Activated T-helper 2 cell treated with anti-CD3 and anti-CD28 coated beads, Interferon-gamma antibody, Interleukin-2, Interleukin-4, amounts not matched to agents 10 μg/mL and 5 μg/mL and 100 μg/mL, durations not matched to agents 14 hours and 24 hours and 36 hours (primary cell): ENCODE data around the gene ARID3B. TPM values are rescaled to one million over a fixed set of nuclear protein-coding genes. Genes with fewer than 3 reads are reported as not detected.
A peak's percentile ranks its signal among the peaks of the same experiment; 100 is the strongest.
"Not testable (repeated sequence)": the region's sequence is repeated elsewhere in the genome, so short reads cannot be mapped to it uniquely, and the experiment has no call there.

ENCODE experiments used
- DNase-seq: peaks from one replicate; pipeline ENCODE4 v3.0.0; 2021; ENCODE audit warnings: low spot score
- H3K27ac Mint-ChIP-seq: one replicate; pipeline ENCODE4 v1.8.0; 2021; ENCODE audit warnings: mixed read lengths
- H3K27me3 Mint-ChIP-seq: one replicate; pipeline ENCODE4 v1.8.0; 2021; ENCODE audit warnings: low read depth, mixed read lengths
- H3K36me3 Mint-ChIP-seq: one replicate; pipeline ENCODE4 v1.8.0; 2021; ENCODE audit warnings: low read depth, mixed read lengths
- H3K4me1 Mint-ChIP-seq: one replicate; pipeline ENCODE4 v1.8.0; 2021; ENCODE audit warnings: low read depth, mixed read lengths
- H3K4me3 Mint-ChIP-seq: one replicate; pipeline ENCODE4 v1.8.0; 2021; ENCODE audit warnings: low read depth, mild to moderate bottlenecking, moderate library complexity, mixed read lengths
- H3K9me3 Mint-ChIP-seq: one replicate; pipeline ENCODE4 v1.8.0; 2021; ENCODE audit warnings: mixed read lengths
- intact Hi-C: fragments of 100-400 bp; cut with micrococcal nuclease; formaldehyde crosslinking; loops from one replicate; pipeline ENCODE4 v1.15.1; 2023
- total RNA-seq: library from RNA; stranded (reverse); gene quantifications from 2 replicates; pipeline ENCODE4 v1.2.3, GENCODE V29; 2022

ARID3B gene
- total RNA-seq, 1 donor from 2014 or later, result 35.6 TPM

- peaks cover 5% of the 10 kb centered on the region for H3K4me1 Mint-ChIP-seq
Observed at GRCh38 chr15:74585191-74585590, 44.2 kb downstream of the ARID3B start.

DNA sequence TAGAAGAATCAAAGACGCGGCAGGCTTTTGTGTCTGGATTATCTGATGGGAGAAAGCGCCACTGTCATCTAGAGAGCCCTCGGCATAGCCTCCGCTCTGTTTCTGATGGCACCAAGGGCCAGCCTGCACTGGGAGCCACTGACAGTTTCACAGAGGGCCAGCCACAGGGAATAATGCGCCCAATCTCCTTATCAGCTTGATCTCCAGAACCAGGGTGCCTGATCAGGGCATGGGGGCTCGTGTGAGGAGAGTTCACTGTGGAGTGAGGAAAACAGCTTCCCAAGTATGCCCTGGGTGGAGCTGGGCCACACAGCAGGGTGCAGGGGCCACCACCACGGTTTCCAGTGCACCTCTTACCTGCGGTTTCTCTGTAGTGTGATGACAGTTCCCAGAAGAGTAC lies 44.8 kb downstream of the ARID3B start:
- Mint-ChIP-seq H3K36me3 (peaks cover 40% of the 10 kb centered on the region), H3K27ac (no peak overlapping the region)

More at GRCh38 chr15:74585191-74585590, 44.2 kb downstream of the ARID3B start:
- Mint-ChIP-seq H3K9me3 (no peaks in the 10 kb centered on the region), H3K36me3 (peaks cover 33% of the 10 kb centered on the region), H3K27ac (no peak overlapping the region), H3K4me3 (no peak overlapping the region), H3K27me3 (no peaks in the 10 kb centered on the region)
- no peak for DNase-seq
- intact Hi-C loops, result no loop called here

DNA sequence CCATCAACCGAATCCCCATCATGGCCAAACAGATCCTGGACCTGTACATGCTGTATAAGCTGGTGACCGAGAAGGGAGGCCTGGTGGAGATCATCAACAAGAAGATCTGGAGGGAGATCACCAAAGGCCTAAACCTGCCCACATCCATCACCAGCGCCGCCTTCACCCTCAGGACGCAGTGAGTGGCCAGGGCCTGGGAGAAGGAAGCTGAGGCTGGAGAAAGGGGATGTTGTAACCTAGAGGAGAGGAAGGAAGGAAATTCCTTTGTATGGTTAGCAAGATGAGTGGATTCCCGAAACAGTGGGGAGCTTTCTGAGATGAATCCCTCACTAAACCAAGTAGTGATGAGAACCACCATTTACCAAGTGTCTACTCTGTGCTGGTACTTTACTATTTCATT lies 48.8 kb downstream of the ARID3B start:
- no peak for DNase-seq
- Mint-ChIP-seq H3K27me3 (no peaks in the 10 kb centered on the region), H3K36me3 (peaks cover 49% of the 10 kb centered on the region), H3K27ac (no peak overlapping the region), H3K9me3 (no peaks in the 10 kb centered on the region), H3K4me3 (no peak overlapping the region), H3K4me1 (no peaks in the 10 kb centered on the region)
- intact Hi-C loops, result no loop called here

More for the DNA sequence above, 44.8 kb downstream of the ARID3B start:
- intact Hi-C loops, result no loop called here
- peaks cover 5% of the 10 kb centered on the region for H3K4me1 Mint-ChIP-seq
- H3K27me3 Mint-ChIP-seq, result no peaks in the 10 kb centered on the region
- H3K4me3 Mint-ChIP-seq, result no peak overlapping the region
- no peak for DNase-seq
- H3K9me3 Mint-ChIP-seq, result no peaks in the 10 kb centered on the region

DNA sequence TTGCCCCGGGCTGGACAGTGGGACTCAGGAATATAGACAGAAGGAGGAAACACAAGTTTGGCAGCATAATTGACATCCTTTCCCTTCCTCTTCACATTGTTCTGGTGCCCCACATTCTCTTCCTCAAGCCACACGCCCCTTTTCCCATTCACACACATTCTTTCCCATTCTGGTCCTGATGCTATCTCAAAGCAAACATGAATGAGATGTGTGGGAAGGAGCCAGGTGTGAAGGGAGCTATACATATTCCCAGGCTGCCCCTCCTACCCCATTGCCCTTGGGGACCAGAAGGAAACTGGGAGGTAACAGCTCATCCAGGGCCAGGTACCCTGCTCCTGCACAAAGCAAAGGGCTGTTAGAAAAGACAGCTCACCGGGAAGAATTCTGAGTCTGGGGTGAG lies 51.2 kb downstream of the ARID3B start:
- DNase-seq, result no peak
- Mint-ChIP-seq H3K36me3 (peaks cover 49% of the 10 kb centered on the region), H3K27me3 (no peaks in the 10 kb centered on the region), H3K27ac (no peak overlapping the region), H3K4me3 (no peak overlapping the region), H3K9me3 (no peaks in the 10 kb centered on the region), H3K4me1 (peaks cover 3% of the 10 kb centered on the region)
- intact Hi-C loops, result no loop called here

DNA sequence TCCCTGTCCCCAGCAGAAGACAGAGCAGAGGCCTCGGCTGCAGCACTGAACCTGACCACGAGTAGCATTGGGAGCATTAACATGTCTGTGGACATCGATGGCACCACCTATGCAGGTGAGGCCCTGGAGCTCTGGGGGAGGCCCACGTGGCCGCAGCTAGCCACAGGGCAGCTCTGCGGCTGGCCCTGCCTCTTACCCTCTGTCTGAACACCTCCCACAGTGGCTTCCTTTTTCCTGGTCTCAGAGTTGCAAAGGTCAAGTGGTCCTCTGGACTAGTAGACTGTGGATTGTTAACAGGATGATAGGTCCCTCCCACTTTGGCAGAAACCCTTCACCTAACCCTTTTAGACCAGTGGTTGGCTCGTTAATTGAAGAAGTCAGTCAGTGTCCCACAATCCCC lies 52.1 kb downstream of the ARID3B start:
- peaks cover 55% of the 10 kb centered on the region for H3K36me3 Mint-ChIP-seq
- H3K9me3 Mint-ChIP-seq, result no peaks in the 10 kb centered on the region
- H3K4me3 Mint-ChIP-seq, result no peak overlapping the region
- peaks cover 9% of the 10 kb centered on the region for H3K4me1 Mint-ChIP-seq
- intact Hi-C loops, result no loop called here
- no peak for DNase-seq
- no peak overlapping the region for H3K27ac Mint-ChIP-seq
- H3K27me3 Mint-ChIP-seq, result no peaks in the 10 kb centered on the region

DNA sequence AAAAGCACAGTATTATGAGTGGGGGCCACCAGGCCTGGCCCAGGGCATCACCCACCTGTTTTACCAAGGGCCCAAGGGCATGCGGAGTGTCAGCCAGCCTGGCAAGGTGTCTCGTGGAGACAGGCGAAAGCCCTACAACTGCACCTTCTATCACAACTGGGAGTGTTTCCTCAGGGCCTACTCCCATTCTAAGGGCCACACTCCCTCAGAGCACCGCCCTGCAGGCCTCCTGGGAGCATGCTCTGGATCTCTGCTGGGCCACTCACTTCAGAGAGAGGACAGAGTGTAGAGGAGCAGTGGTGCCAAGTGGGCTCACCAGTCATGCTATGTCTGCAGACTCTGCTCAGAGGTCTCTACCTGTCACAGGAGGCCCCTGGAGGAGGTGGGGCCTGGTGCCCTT lies 53.4 kb downstream of the ARID3B start:
- no peak for DNase-seq
- peaks cover 22% of the 10 kb centered on the region for H3K4me1 Mint-ChIP-seq
- no peaks in the 10 kb centered on the region for H3K9me3 Mint-ChIP-seq
- intact Hi-C loops, result no loop called here
- no peaks in the 10 kb centered on the region for H3K27me3 Mint-ChIP-seq
- H3K4me3 Mint-ChIP-seq, result no peak overlapping the region
- H3K36me3 Mint-ChIP-seq, result peaks cover 56% of the 10 kb centered on the region
- no peak overlapping the region for H3K27ac Mint-ChIP-seq

DNA sequence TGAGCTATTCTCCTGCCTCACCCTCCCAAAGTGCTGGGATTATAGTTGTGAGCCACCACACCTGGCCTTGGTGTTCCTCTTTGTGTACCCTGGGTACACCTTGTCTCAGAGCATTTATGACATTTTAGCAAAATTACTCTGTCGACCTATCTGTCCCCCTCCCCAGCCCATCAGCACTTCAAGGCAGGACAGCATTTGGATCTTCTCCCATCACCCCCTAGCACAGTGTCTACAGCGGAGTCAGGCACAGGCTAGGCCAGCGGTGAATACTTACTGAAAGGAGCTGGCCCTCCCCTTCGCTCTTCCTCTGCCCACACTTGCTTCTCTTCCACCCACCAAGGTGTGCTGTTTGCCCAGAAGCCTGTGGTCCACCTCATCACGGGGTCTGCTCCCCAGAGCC lies 54.3 kb downstream of the ARID3B start:
- DNase-seq, result no peak
- Mint-ChIP-seq H3K36me3 (peaks cover 48% of the 10 kb centered on the region), H3K9me3 (no peaks in the 10 kb centered on the region), H3K27me3 (no peaks in the 10 kb centered on the region), H3K4me3 (no peak overlapping the region), H3K27ac (peak overlapping the region; percentile 9), H3K4me1 (peaks cover 23% of the 10 kb centered on the region)
- intact Hi-C loops, result no loop called here

GRCh38 chr15:74596736-74597135 lies 55.7 kb downstream of the ARID3B start:
- H3K27ac Mint-ChIP-seq, DNase-seq, H3K27me3 Mint-ChIP-seq, H3K9me3 Mint-ChIP-seq, H3K4me3 Mint-ChIP-seq, intact Hi-C loops: not testable (repeated sequence)
- Mint-ChIP-seq H3K4me1 (peaks cover 23% of the 10 kb centered on the region), H3K36me3 (peaks cover 37% of the 10 kb centered on the region)

DNA sequence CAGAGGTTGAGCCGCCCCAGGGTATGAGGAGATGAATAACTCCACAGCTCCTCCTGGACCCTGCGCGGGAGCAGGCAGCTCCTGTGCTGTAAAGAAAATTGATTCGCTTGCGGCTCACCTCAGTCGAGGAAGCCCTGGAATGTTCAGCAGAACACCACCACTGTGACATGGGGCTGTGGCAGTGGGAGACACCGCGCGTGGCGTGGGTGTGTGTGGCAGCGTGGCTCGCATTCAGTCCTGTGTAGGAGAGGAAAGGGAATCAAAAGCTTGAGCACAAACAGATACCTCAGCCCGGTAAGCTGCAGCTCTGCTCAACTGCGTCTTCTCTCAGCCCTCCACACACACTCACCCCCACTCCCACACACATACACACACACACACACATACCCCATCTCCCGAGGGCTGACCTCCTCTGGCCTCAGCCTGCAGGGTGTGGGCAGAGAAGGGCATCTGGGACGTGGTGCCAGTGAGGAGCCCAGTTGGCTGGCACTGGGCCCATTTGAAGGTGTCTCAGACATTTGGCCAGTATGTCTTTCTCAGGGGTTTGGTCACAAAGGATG lies 56.2 kb downstream of the ARID3B start:
- Mint-ChIP-seq H3K36me3 (peaks cover 37% of the 10 kb centered on the region), H3K4me1 (peaks cover 23% of the 10 kb centered on the region)
- H3K4me3 Mint-ChIP-seq, H3K9me3 Mint-ChIP-seq, intact Hi-C loops, DNase-seq, H3K27me3 Mint-ChIP-seq, H3K27ac Mint-ChIP-seq: not testable (repeated sequence)

GRCh38 chr15:74598126-74598842 lies 57.3 kb downstream of the ARID3B start:
- DNase-seq, result peak; percentile 88
- peak overlapping the region; percentile 98 for H3K4me3 Mint-ChIP-seq
- H3K9me3 Mint-ChIP-seq, result no peaks in the 10 kb centered on the region
- peak overlapping the region; percentile 98 for H3K27ac Mint-ChIP-seq
- H3K4me1 Mint-ChIP-seq, result peaks cover 23% of the 10 kb centered on the region
- intact Hi-C loops, result loop anchor here (1.0 to 2.0 kb wide), 3 partner anchors 17 to 58 kb away; partner anchors contain the start of gene CLK3
- no peaks in the 10 kb centered on the region for H3K27me3 Mint-ChIP-seq
- H3K36me3 Mint-ChIP-seq, result peaks cover 30% of the 10 kb centered on the region

GRCh38 chr15:74599156-74599555 lies 58.1 kb downstream of the ARID3B start:
- H3K36me3 Mint-ChIP-seq, result peaks cover 25% of the 10 kb centered on the region
- H3K4me3 Mint-ChIP-seq, result peak overlapping the region; percentile 98
- H3K27ac Mint-ChIP-seq, result peak overlapping the region; percentile 38
- intact Hi-C loops, result loop anchor here (2.0 kb wide), 1 partner anchor 16 kb away; the partner anchor contains the start of gene CLK3
- H3K27me3 Mint-ChIP-seq, result no peaks in the 10 kb centered on the region
- no peak for DNase-seq
- no peaks in the 10 kb centered on the region for H3K9me3 Mint-ChIP-seq
- peaks cover 23% of the 10 kb centered on the region for H3K4me1 Mint-ChIP-seq

GRCh38 chr15:74603026-74603788 lies 62.2 kb downstream of the ARID3B start:
- Mint-ChIP-seq H3K4me3 (no peak overlapping the region), H3K9me3 (no peaks in the 10 kb centered on the region), H3K27ac (no peak overlapping the region), H3K27me3 (no peaks in the 10 kb centered on the region), H3K4me1 (peaks cover 14% of the 10 kb centered on the region), H3K36me3 (peaks cover 5% of the 10 kb centered on the region)
- intact Hi-C loops, result no loop called here
- no peak for DNase-seq
